GM23338 (cell line): ENCODE measurements around the gene DGKD. TPM values are rescaled to one million over a fixed set of nuclear protein-coding genes. Genes with fewer than 3 reads are reported as not detected.

Experiments
- ATAC-seq: fragments of 200-7000 bp; cut with Tn5 transposase; 3 replicates; pipeline ENCODE4 v1.9.1; 2020
- DNase-seq: peaks from one replicate; pipeline ENCODE4 v3.0.0-alpha.2; 2015; ENCODE audit warnings: low spot score
- H2AFZ ChIP-seq: fragments of 200-600 bp; sonication (generic); 2 replicates; pipeline ENCODE4 v1.8.0; 2016; ENCODE audit warnings: antibody characterized with exemption, mild to moderate bottlenecking, moderate library complexity
- H3F3A ChIP-seq: fragments of 200-600 bp; sonication (generic); replicated peaks from 2 replicates; pipeline ENCODE4 v1.8.0; 2017; ENCODE audit warnings: antibody characterized with exemption, mixed run types, low read depth
- H3K27ac ChIP-seq: fragments of 200-600 bp; sonication (generic); 2 replicates; pipeline ENCODE4 v1.6.1; 2016; ENCODE audit warnings: low read depth
- H3K27me3 ChIP-seq: fragments of 200-600 bp; sonication (generic); 2 replicates; pipeline ENCODE4 v1.8.0; 2016; ENCODE audit warnings: mild to moderate bottlenecking, mixed run types, moderate library complexity; ENCODE audit not compliant: insufficient read depth
- H3K36me3 ChIP-seq: fragments of 200-600 bp; sonication (generic); 2 replicates; pipeline ENCODE4 v1.8.0; 2016; ENCODE audit warnings: mild to moderate bottlenecking; ENCODE audit not compliant: insufficient read depth
- H3K4me1 ChIP-seq: fragments of 200-600 bp; sonication (generic); 2 replicates; pipeline ENCODE4 v1.8.0; 2016; ENCODE audit warnings: mild to moderate bottlenecking, moderate library complexity; ENCODE audit not compliant: insufficient read depth
- H3K4me2 ChIP-seq: fragments of 200-600 bp; sonication (generic); 2 replicates; pipeline ENCODE4 v1.7.1; 2017; ENCODE audit warnings: mixed run types
- H3K4me3 ChIP-seq: fragments of 200-600 bp; sonication (generic); 2 replicates; pipeline ENCODE4 v1.6.1; 2016; ENCODE audit warnings: mixed run types
- H3K79me2 ChIP-seq: fragments of 200-600 bp; sonication (generic); replicated peaks from 2 replicates; pipeline ENCODE4 v1.8.0; 2017; ENCODE audit warnings: mild to moderate bottlenecking; ENCODE audit not compliant: insufficient read depth
- H3K9me2 ChIP-seq: fragments of 200-600 bp; sonication (generic); 2 replicates; pipeline ENCODE4 v1.8.0; 2017; ENCODE audit not compliant: insufficient read depth
- H4K20me1 ChIP-seq: fragments of 200-600 bp; sonication (generic); replicated peaks from 2 replicates; pipeline ENCODE4 v1.8.0; 2017; ENCODE audit warnings: mild to moderate bottlenecking; ENCODE audit not compliant: insufficient read depth
- H3K27ac Mint-ChIP-seq: 2 replicates; pipeline ENCODE4 v1.8.0; 2020; ENCODE audit warnings: inconsistent platforms, mild to moderate bottlenecking, moderate library complexity, mixed read lengths
- H3K27me3 Mint-ChIP-seq: 3 replicates; pipeline ENCODE4 v1.8.0; 2022; ENCODE audit warnings: low read depth, mild to moderate bottlenecking, moderate library complexity, mixed read lengths, inconsistent platforms; ENCODE audit not compliant: insufficient read depth, poor library complexity
- H3K36me3 Mint-ChIP-seq: 3 replicates; pipeline ENCODE4 v1.8.0; 2021; ENCODE audit warnings: low read depth, mild to moderate bottlenecking, inconsistent platforms, moderate library complexity, mixed read lengths
- H3K4me1 Mint-ChIP-seq: 3 replicates; pipeline ENCODE4 v1.8.0; 2020; ENCODE audit warnings: mild to moderate bottlenecking, inconsistent platforms, mixed read lengths
- H3K4me3 Mint-ChIP-seq: 3 replicates; pipeline ENCODE4 v1.8.0; 2021; ENCODE audit warnings: moderate library complexity, mild to moderate bottlenecking, inconsistent platforms, mixed read lengths
- H3K9me3 Mint-ChIP-seq: 3 replicates; pipeline ENCODE4 v1.8.0; 2020; ENCODE audit warnings: moderate library complexity, mild to moderate bottlenecking, inconsistent platforms, mixed read lengths
- CREB1 ChIP-seq: fragments of 250-450 bp; sonication (Bioruptor Pico); IDR thresholded peaks from 2 replicates; pipeline ENCODE4 v1.5.0; 2020; ENCODE audit warnings: low read depth, mild to moderate bottlenecking, moderate library complexity
- EZH2 ChIP-seq: fragments of 200-600 bp; sonication (generic); IDR thresholded peaks from one replicate; pipeline ENCODE4 v1.8.0; 2017; ENCODE audit warnings: antibody characterized with exemption, mild to moderate bottlenecking, low read depth; ENCODE audit not compliant: unreplicated experiment
- EZH2phosphoT487 ChIP-seq: fragments of 200-600 bp; sonication (generic); IDR thresholded peaks from one replicate; pipeline ENCODE4 v1.8.1; 2018; ENCODE audit warnings: antibody characterized with exemption; ENCODE audit not compliant: unreplicated experiment
- JUNB ChIP-seq: IDR thresholded peaks from one replicate; pipeline ENCODE4 v1.6.1; 2016; ENCODE audit warnings: antibody characterized with exemption; ENCODE audit not compliant: unreplicated experiment
- NANOG ChIP-seq: IDR thresholded peaks from 2 replicates; pipeline ENCODE4 v1.6.1; 2016; ENCODE audit warnings: antibody characterized with exemption, borderline replicate concordance
- POLR2AphosphoS5 ChIP-seq: IDR thresholded peaks from 2 replicates; pipeline ENCODE4 v1.6.1; 2016; ENCODE audit warnings: antibody characterized with exemption, low read depth
- STAT1 ChIP-seq: IDR thresholded peaks from one replicate; pipeline ENCODE4 v1.6.1; 2016; ENCODE audit warnings: antibody characterized with exemption; ENCODE audit not compliant: unreplicated experiment
- ZNF114 ChIP-seq: fragments of 250-450 bp; sonication (Bioruptor Pico); IDR thresholded peaks from 2 replicates; pipeline ENCODE4 v1.5.0; 2020; ENCODE audit warnings: mild to moderate bottlenecking, moderate library complexity
- ZNF331 ChIP-seq: fragments of 250-450 bp; sonication (Bioruptor Pico); IDR thresholded peaks from 2 replicates; pipeline ENCODE4 v1.5.0; 2020; ENCODE audit warnings: low read depth, mild to moderate bottlenecking, moderate library complexity
- polyA plus RNA-seq: library from polyadenylated mRNA; unstranded; fragments of >200 nt; fragmentation: Nextera tagmentation; extraction: Ambion mirVana; gene quantifications from 2 replicates; pipeline ENCODE4 v1.2.1, GENCODE V29; 2016
- total RNA-seq: library from RNA; depleted of rRNA; stranded (reverse); fragments of >200 nt; shearing (Covaris generic); gene quantifications from 2 replicates; pipeline ENCODE4 v1.2.3, GENCODE V29; 2014
- TF ChIP-seq, protein P1 (sequence below): IDR thresholded peaks from 2 replicates; pipeline ENCODE4 v1.6.1; 2016; ENCODE audit warnings: antibody characterized with exemption
- TF ChIP-seq, protein P2 (sequence below), 2 experiments: fragments of 200-600 bp in 1 of 2; sonication (generic) in 1 of 2; conservative IDR thresholded peaks; 2 replicates each; pipeline versions ENCODE4 v1.5.1 to v1.6.1; 2016 to 2017; ENCODE audit warnings: antibody characterized with exemption in 2 of 2, low read depth in 2 of 2, mild to moderate bottlenecking in 2 of 2, moderate library complexity in 1 of 2
- TF ChIP-seq, protein P3 (sequence below): fragments of 250-450 bp; sonication (Bioruptor Pico); IDR thresholded peaks from 2 replicates; pipeline ENCODE4 v1.5.0; 2020; ENCODE audit warnings: mild to moderate bottlenecking, moderate library complexity

The DGKD gene
- total and polyA plus RNA-seq, 2 experiments from 2014 or later = 11.1 to 23.4 TPM

DNA sequence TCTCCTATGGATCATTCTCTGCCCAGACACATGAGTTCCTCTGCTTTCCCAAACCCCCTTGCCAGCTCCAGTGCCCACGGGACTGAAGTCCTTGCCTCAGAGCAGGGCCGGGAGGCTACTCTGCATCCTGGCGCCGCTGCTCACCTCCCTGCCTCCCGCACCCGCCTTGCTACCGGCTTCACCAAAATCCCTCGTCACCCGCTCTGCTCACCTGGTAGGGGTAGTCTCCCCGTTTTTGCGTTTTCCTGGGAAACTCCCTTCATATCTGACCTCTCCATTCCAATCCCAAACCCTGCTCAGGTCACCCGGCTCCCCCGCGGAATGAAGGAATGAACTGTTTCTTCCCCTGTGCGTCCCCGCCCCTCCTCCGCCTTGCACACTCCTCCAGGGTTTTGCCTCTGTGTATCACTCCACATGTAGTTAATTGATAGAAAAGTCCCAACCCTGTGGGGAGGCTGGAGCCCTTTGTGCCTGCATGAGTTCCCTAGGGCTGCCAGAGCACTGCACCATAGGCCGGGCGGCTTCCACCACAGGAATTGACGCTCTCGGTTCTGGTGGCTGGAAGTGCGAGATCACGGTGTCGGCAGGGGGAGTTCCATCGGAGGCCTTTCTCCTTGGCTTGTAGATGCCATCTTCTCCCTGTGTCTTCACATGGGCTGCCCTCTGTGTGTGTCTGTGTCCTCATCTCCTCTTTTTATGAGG, 2.0 kb upstream of the DGKD start:
- Mint-ChIP-seq H3K4me3 (no peak overlapping the region), H3K27ac (no peak overlapping the region), H3K27me3 (peaks cover 30% of the 10 kb centered on the region), H3K4me1 (peaks cover 18% of the 10 kb centered on the region), H3K36me3 (no peaks in the 10 kb centered on the region), H3K9me3 (no peaks in the 10 kb centered on the region; the same call in 2 of the 3 replicates)
- H3K36me3 ChIP-seq = no peaks in the 10 kb centered on the region
- H3K27me3 ChIP-seq = peaks cover 32% of the 10 kb centered on the region
- H3K79me2 ChIP-seq = peaks cover 17% of the 10 kb centered on the region
- no peak overlapping the region for H3K27ac ChIP-seq
- no peak for DNase-seq
- no peaks in the 10 kb centered on the region for H3F3A ChIP-seq
- H3K4me2 ChIP-seq = no peak overlapping the region
- H4K20me1 ChIP-seq = peaks cover 14% of the 10 kb centered on the region
- no peaks in the 10 kb centered on the region for H3K9me2 ChIP-seq
- no peak for ATAC-seq
- no peak overlapping the region for H2AFZ ChIP-seq
- H3K4me1 ChIP-seq = peaks cover 5% of the 10 kb centered on the region; the same call in 1 of the 2 replicates
- H3K4me3 ChIP-seq = no peak overlapping the region
- TF ChIP-seq ZNF331 (no peak), POLR2AphosphoS5 (no peak)

DNA sequence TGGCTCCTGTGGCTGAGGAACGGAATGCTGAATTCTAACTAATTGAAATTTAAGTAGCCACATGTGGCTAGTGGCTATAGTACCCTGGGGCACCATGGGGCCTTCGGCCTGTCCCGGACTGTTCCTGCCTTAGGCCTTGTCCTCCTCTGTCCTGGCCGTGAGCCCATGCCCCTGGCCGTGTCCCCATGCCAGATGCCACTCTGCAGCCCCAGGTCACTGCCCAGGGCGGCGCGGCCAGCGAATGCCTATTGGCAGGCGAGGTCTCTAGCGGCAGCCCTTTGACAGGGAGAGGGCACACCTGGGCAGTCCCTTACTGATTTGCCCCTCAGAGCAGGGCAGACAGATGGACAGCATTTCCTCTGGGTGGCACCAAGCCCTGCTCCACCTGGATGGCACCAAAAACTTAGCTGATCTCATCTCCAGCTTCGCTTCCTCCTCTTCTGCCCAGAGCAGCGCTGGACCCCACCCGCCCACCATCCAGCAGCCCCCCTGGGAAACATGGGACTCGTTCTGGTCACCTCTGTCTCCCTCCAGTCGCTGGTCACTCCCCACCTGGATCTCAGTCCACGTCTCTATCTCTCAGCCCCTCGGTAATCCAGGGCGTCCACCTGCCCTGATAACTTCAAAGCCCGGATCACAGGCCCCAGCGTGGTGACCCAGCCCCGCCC, 1.1 kb upstream of the DGKD start:
- DNase-seq = no peak
- no peaks in the 10 kb centered on the region for H3F3A ChIP-seq
- H3K27me3 ChIP-seq = peaks cover 32% of the 10 kb centered on the region
- no peaks in the 10 kb centered on the region for H3K36me3 Mint-ChIP-seq
- peaks cover 18% of the 10 kb centered on the region for H3K4me1 Mint-ChIP-seq
- H3K27me3 Mint-ChIP-seq = peaks cover 30% of the 10 kb centered on the region
- H2AFZ ChIP-seq = peak overlapping the region; percentile 99
- H3K4me1 ChIP-seq = peaks cover 5% of the 10 kb centered on the region; the same call in 1 of the 2 replicates
- no peak overlapping the region for H3K27ac ChIP-seq
- peak overlapping the region; percentile 97 for H3K4me2 ChIP-seq
- H3K36me3 ChIP-seq = no peaks in the 10 kb centered on the region
- no peaks in the 10 kb centered on the region; the same call in 2 of the 3 replicates for H3K9me3 Mint-ChIP-seq
- peaks cover 27% of the 10 kb centered on the region for H3K79me2 ChIP-seq
- H4K20me1 ChIP-seq = peaks cover 20% of the 10 kb centered on the region
- peak overlapping the region; percentile 87 for H3K4me3 Mint-ChIP-seq
- H3K27ac Mint-ChIP-seq = no peak overlapping the region
- H3K4me3 ChIP-seq = peak overlapping the region; percentile 85
- ATAC-seq = no peak; the same call in 2 of the 3 replicates
- H3K9me2 ChIP-seq = no peaks in the 10 kb centered on the region
- TF ChIP-seq, protein P1, sequence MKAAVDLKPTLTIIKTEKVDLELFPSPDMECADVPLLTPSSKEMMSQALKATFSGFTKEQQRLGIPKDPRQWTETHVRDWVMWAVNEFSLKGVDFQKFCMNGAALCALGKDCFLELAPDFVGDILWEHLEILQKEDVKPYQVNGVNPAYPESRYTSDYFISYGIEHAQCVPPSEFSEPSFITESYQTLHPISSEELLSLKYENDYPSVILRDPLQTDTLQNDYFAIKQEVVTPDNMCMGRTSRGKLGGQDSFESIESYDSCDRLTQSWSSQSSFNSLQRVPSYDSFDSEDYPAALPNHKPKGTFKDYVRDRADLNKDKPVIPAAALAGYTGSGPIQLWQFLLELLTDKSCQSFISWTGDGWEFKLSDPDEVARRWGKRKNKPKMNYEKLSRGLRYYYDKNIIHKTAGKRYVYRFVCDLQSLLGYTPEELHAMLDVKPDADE = no peak
- TF ChIP-seq CREB1 (CRISPR knock-in tag) (no peak), EZH2 (no peak), POLR2AphosphoS5 (no peak), STAT1 (no peak), NANOG (no peak), ZNF114 (CRISPR knock-in tag) (no peak), EZH2phosphoT487 (no peak), ZNF331 (no peak), JUNB (no peak)
- TF ChIP-seq, protein P2, sequence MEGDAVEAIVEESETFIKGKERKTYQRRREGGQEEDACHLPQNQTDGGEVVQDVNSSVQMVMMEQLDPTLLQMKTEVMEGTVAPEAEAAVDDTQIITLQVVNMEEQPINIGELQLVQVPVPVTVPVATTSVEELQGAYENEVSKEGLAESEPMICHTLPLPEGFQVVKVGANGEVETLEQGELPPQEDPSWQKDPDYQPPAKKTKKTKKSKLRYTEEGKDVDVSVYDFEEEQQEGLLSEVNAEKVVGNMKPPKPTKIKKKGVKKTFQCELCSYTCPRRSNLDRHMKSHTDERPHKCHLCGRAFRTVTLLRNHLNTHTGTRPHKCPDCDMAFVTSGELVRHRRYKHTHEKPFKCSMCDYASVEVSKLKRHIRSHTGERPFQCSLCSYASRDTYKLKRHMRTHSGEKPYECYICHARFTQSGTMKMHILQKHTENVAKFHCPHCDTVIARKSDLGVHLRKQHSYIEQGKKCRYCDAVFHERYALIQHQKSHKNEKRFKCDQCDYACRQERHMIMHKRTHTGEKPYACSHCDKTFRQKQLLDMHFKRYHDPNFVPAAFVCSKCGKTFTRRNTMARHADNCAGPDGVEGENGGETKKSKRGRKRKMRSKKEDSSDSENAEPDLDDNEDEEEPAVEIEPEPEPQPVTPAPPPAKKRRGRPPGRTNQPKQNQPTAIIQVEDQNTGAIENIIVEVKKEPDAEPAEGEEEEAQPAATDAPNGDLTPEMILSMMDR (conservative IDR thresholded peaks at IDR 0.05; ENCODE audit: low read depth in 2 of 2) = no peak
- TF ChIP-seq, protein P3, sequence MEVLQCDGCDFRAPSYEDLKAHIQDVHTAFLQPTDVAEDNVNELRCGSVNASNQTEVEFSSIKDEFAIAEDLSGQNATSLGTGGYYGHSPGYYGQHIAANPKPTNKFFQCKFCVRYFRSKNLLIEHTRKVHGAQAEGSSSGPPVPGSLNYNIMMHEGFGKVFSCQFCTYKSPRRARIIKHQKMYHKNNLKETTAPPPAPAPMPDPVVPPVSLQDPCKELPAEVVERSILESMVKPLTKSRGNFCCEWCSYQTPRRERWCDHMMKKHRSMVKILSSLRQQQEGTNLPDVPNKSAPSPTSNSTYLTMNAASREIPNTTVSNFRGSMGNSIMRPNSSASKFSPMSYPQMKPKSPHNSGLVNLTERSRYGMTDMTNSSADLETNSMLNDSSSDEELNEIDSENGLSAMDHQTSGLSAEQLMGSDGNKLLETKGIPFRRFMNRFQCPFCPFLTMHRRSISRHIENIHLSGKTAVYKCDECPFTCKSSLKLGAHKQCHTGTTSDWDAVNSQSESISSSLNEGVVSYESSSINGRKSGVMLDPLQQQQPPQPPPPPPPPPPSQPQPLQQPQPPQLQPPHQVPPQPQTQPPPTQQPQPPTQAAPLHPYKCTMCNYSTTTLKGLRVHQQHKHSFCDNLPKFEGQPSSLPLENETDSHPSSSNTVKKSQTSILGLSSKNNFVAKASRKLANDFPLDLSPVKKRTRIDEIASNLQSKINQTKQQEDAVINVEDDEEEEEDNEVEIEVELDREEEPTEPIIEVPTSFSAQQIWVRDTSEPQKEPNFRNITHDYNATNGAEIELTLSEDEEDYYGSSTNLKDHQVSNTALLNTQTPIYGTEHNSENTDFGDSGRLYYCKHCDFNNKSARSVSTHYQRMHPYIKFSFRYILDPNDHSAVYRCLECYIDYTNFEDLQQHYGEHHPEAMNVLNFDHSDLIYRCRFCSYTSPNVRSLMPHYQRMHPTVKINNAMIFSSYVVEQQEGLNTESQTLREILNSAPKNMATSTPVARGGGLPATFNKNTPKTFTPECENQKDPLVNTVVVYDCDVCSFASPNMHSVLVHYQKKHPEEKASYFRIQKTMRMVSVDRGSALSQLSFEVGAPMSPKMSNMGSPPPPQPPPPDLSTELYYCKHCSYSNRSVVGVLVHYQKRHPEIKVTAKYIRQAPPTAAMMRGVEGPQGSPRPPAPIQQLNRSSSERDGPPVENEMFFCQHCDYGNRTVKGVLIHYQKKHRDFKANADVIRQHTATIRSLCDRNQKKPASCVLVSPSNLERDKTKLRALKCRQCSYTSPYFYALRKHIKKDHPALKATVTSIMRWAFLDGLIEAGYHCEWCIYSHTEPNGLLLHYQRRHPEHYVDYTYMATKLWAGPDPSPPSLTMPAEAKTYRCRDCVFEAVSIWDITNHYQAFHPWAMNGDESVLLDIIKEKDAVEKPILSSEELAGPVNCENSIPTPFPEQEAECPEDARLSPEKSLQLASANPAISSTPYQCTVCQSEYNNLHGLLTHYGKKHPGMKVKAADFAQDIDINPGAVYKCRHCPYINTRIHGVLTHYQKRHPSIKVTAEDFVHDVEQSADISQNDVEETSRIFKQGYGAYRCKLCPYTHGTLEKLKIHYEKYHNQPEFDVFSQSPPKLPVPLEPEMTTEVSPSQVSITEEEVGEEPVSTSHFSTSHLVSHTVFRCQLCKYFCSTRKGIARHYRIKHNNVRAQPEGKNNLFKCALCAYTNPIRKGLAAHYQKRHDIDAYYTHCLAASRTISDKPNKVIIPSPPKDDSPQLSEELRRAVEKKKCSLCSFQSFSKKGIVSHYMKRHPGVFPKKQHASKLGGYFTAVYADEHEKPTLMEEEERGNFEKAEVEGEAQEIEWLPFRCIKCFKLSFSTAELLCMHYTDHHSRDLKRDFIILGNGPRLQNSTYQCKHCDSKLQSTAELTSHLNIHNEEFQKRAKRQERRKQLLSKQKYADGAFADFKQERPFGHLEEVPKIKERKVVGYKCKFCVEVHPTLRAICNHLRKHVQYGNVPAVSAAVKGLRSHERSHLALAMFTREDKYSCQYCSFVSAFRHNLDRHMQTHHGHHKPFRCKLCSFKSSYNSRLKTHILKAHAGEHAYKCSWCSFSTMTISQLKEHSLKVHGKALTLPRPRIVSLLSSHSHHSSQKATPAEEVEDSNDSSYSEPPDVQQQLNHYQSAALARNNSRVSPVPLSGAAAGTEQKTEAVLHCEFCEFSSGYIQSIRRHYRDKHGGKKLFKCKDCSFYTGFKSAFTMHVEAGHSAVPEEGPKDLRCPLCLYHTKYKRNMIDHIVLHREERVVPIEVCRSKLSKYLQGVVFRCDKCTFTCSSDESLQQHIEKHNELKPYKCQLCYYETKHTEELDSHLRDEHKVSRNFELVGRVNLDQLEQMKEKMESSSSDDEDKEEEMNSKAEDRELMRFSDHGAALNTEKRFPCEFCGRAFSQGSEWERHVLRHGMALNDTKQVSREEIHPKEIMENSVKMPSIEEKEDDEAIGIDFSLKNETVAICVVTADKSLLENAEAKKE (CRISPR knock-in tag) = no peak
